ENCODE results near the gene RGPD3. TPM values are rescaled to one million over a fixed set of nuclear protein-coding genes. Genes with fewer than 3 reads are reported as not detected.
"Not testable (repeated sequence)": the region's sequence is repeated elsewhere in the genome, so short reads cannot be mapped to it uniquely, and the experiment has no call there.

RGPD3 gene
- total RNA-seq, 2 experiments from 2014 or later, result not detected

DNA sequence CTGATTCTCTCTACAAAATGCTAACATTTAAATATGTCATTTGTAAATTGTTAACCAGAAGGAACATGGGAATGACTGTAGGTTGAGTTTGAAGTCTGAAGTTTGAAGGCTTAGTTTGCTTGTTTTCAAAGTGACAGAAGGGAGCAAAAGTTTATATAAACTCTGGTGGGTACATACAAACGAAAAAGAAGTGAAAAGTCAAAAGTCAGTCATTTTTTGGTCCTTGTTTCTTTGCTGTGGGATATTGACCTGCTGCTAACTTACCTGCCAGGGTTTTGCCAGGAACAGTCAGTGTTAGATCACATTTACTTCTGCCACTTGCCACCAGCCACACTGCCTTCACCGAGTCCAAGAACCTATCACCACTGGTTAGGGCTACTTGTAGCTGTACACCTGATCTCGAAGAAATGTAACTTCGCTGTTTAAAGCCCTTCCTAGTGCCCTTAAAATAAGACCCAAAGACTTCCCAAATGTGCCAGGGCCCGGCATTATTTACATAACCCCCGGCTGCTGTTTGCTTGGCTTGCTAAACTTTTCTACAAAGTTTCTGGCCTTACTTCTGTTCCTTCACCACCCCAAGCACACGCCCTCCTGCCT lies 79.3 kb downstream of the RGPD3 start:
- H3K27ac Mint-ChIP-seq; H3K4me1 Mint-ChIP-seq; H3K9me3 Mint-ChIP-seq (ENCODE audit: low read depth); H3K36me3 Mint-ChIP-seq; H3K4me3 Mint-ChIP-seq; ATAC-seq; CTCF ChIA-PET; DNase-seq: not testable (repeated sequence)
- peaks cover 18% of the 10 kb centered on the region for H3K27me3 Mint-ChIP-seq

DNA sequence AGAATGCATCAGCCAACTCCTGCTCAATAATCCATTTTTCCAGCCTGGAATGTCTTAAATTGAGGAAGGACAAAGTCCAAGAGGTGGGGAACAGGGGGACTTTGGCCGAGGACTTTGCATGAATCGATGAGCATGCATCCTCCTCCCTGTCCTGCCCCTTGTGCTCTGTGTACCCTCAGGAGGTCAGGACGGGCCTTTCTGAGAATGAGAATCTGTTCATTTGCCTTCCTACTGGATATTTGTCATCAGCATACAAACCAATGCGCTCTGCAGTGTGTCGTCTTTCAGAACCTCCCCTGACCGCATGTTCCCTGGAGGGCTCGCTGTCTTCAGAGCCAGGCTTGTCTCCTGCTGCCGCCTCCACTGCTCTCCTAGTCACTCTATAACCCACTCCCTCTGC lies 83.7 kb downstream of the RGPD3 start:
- ATAC-seq; CTCF ChIA-PET; H3K4me1 Mint-ChIP-seq; DNase-seq; H3K36me3 Mint-ChIP-seq; H3K27ac Mint-ChIP-seq; H3K4me3 Mint-ChIP-seq; H3K9me3 Mint-ChIP-seq (ENCODE audit: low read depth): not testable (repeated sequence)
- H3K27me3 Mint-ChIP-seq, result peaks cover 24% of the 10 kb centered on the region

DNA sequence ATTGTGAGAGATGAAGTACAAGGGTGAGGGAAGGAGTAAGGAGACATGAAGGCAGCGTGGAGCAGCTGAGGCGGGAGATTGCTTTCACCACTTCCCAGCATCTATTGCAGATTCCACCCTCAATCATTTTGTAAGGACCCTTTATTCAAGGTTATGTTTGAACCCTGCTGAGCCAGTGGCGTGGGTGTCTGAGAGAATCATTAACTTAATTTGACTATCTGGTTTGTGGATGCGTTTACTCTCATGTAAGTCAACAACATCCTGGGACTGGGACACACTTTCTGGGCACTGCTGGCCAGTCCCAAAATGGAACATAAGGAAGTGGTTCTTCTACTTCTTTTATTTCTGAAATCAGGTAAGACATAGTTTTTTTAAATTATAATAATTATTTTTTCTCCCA lies 86.3 kb downstream of the RGPD3 start:
- H3K4me3 Mint-ChIP-seq; H3K9me3 Mint-ChIP-seq (ENCODE audit: low read depth); H3K36me3 Mint-ChIP-seq; H3K27ac Mint-ChIP-seq; H3K4me1 Mint-ChIP-seq; DNase-seq; CTCF ChIA-PET; ATAC-seq: not testable (repeated sequence)
- H3K27me3 Mint-ChIP-seq, result peaks cover 14% of the 10 kb centered on the region

DNA sequence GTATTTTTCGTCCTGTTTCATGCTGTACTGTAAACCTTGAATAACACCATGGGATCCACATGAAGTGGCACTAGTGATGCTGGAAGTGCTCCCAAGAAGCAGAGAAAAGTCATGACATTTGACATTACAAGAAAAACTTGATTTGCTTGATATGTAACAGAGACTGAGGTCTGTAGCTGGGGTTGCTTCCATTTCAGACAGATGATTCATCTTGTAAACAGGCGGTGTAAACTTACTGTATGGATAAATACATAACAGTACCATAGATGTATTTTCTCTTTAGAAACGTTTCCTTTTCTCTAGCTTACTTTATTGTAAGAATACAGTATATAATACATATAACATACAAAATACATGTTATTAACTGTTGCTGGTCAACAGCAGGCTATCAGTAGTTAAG lies 88.6 kb downstream of the RGPD3 start:
- H3K4me1 Mint-ChIP-seq; CTCF ChIA-PET; H3K36me3 Mint-ChIP-seq; ATAC-seq; H3K27ac Mint-ChIP-seq; H3K9me3 Mint-ChIP-seq (ENCODE audit: low read depth); H3K27me3 Mint-ChIP-seq; DNase-seq; H3K4me3 Mint-ChIP-seq: not testable (repeated sequence)

DNA sequence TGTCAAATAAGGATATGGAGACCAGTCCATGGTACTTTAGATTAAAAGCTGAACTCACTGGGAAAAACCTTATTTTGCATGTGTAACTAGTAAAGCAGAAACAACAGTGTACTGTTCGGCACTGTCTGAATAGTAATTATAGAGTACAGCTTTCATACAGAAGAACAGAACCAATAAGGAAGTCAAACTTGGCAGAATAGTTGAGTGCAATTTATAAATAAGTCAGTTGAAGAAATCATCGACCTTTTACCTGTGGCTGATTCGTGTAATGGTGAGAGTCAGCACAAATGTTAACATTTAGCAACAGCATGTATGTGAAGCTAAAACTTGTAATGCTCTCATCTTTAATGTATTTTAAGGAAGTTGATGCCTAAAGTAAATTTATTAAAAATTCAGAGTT lies 99.0 kb downstream of the RGPD3 start:
- H3K36me3 Mint-ChIP-seq, result not testable (repeated sequence)

DNA sequence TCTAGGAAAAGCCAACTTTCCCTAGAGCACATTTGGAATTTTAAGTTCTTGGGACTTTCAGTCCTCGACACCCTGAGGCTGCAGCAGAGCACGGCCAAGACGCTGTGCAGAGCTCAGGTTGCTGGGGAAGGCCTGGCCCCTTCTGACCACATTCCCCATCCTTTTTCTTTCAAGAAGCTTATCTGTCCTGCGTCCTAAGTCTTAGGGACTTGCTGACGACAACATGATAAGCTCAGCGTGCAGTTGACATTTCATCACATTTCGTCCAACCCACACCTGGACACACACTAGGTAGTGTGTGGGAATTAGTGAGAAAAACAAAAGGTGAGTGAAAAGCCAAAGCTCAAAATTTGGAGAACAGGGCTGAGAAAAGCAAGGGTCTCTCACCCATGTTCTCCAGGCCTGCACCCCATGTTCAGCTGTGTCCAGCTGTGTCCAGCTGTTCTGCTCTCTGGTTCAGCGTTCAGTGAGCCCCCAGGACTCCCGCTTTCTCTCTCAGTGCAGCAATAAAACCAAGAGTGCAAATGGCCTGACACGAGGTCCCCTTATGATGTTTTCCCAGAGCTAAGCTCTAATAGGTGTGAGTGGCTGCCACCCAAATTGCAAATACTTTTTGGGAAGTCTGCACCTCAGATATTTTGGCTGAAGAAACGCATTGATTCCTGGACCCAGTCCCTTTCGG lies 101.9 kb downstream of the RGPD3 start:
- DNase-seq (no peak), ATAC-seq (no peak)
- no peak overlapping the region for H3K27ac Mint-ChIP-seq
- CTCF ChIA-PET, result no interaction called here
- H3K36me3 Mint-ChIP-seq, result no peaks in the 10 kb centered on the region
- H3K4me3 Mint-ChIP-seq, result no peak overlapping the region
- peaks cover 4% of the 10 kb centered on the region for H3K4me1 Mint-ChIP-seq
- peaks cover 30% of the 10 kb centered on the region for H3K27me3 Mint-ChIP-seq
- no peaks in the 10 kb centered on the region for H3K9me3 Mint-ChIP-seq (ENCODE audit: low read depth)

More for the DNA sequence above, 99.0 kb downstream of the RGPD3 start:
- CTCF ChIA-PET; H3K27me3 Mint-ChIP-seq; H3K27ac Mint-ChIP-seq; H3K4me3 Mint-ChIP-seq; H3K4me1 Mint-ChIP-seq; ATAC-seq; DNase-seq; H3K9me3 Mint-ChIP-seq (ENCODE audit: low read depth): not testable (repeated sequence)

DNA sequence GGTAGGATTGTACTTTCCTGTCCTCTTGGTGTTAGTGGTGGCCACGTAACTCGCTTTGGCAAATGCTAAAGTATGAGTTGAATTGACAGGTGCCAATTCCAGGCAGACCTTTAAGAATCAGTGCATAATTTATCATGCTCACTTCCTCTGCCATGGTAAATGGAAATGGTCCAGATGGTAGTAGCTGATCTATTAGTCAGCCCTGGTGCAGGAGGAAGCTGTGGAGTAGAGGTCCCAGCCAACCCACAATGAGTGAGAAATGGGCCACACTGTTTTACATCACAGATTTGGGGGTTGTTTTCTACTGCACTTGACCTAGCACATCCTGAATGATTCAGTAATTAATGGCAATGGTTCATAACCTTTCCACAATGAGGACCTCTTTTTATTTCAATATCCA lies 104.4 kb downstream of the RGPD3 start:
- CTCF ChIA-PET, result no interaction called here
- H3K27me3 Mint-ChIP-seq, result peaks cover 47% of the 10 kb centered on the region

DNA sequence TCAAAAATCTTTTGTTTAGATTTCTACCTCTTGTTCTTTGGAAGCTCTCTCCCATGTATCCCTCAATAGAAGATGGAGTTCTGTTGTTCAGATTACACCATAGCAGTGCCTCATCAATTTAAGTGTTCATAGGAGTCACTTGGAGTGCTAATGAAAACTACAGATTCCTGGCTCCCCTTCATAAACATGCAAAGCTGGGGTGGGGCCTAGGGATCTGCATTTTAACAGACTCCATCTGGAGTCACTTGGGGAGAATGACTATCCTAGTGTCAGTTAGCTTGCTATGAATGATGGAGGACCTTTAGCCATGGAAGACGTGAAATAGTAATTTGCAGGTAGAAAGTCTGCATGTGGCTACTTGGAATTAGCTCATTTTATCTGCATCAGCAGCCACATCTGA lies 105.4 kb downstream of the RGPD3 start:
- peaks cover 52% of the 10 kb centered on the region for H3K27me3 Mint-ChIP-seq
- no peak overlapping the region for H3K4me3 Mint-ChIP-seq
- no peaks in the 10 kb centered on the region for H3K36me3 Mint-ChIP-seq
- no peak for DNase-seq
- no peak overlapping the region for H3K27ac Mint-ChIP-seq
- ATAC-seq, result no peak
- H3K4me1 Mint-ChIP-seq, result peaks cover 10% of the 10 kb centered on the region
- no peaks in the 10 kb centered on the region for H3K9me3 Mint-ChIP-seq (ENCODE audit: low read depth)
- CTCF ChIA-PET, result no interaction called here

More for the DNA sequence above, 104.4 kb downstream of the RGPD3 start:
- Mint-ChIP-seq H3K4me3 (no peak overlapping the region), H3K36me3 (no peaks in the 10 kb centered on the region), H3K4me1 (peaks cover 4% of the 10 kb centered on the region), H3K27ac (no peak overlapping the region), H3K9me3 (ENCODE audit: low read depth) (no peaks in the 10 kb centered on the region)
- DNase-seq (no peak), ATAC-seq (no peak)

DNA sequence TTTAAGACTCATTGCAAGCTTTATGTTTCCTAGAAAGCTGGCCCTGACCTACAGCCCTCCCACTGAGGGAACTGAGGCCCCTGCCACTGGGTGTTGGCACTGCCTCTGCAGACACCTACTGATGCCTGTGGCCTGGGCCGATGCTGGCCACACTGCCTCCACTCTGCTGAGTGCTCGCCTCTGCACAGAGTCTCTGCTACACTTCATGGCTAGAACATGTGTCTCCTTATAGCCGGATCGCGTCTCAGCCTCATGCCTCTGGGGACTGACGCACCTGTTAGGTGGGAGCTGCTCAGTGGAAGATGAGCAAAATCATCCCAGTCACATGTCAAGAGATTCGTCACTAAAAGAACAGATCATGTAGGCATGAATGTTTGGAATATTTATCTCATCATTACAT lies 108.7 kb downstream of the RGPD3 start:
- CTCF ChIA-PET, result no interaction called here
- H3K4me3 Mint-ChIP-seq, result no peak overlapping the region

DNA sequence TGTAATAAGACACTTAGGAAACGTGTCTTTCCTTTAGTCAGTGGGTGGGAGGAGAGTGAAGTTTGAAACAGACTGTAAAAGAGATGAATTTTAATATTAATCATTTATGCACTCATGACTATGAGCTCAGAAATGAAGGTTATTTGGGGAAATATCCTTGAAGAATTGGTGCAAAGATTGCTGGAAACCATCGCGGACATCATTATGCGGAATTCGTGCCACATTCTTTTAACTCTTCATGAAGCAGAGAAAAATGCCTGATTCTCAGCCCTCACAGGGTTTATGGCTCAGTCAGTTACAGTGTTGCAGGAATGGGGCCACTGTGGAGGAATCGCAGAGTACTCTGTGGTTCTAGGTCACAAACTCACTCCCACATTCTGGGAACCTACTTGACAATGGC lies 109.7 kb downstream of the RGPD3 start:
- CTCF ChIA-PET, result no interaction called here
- Mint-ChIP-seq H3K9me3 (ENCODE audit: low read depth) (no peaks in the 10 kb centered on the region), H3K4me3 (no peak overlapping the region), H3K27me3 (peaks cover 76% of the 10 kb centered on the region), H3K27ac (no peak overlapping the region), H3K4me1 (peaks cover 7% of the 10 kb centered on the region), H3K36me3 (no peaks in the 10 kb centered on the region)
- no peak for DNase-seq
- no peak for ATAC-seq

More for the DNA sequence above, 108.7 kb downstream of the RGPD3 start:
- Mint-ChIP-seq H3K9me3 (ENCODE audit: low read depth) (no peaks in the 10 kb centered on the region), H3K27ac (no peak overlapping the region), H3K27me3 (peaks cover 74% of the 10 kb centered on the region), H3K36me3 (no peaks in the 10 kb centered on the region), H3K4me1 (peaks cover 11% of the 10 kb centered on the region)
- ATAC-seq (no peak), DNase-seq (no peak)

DNA sequence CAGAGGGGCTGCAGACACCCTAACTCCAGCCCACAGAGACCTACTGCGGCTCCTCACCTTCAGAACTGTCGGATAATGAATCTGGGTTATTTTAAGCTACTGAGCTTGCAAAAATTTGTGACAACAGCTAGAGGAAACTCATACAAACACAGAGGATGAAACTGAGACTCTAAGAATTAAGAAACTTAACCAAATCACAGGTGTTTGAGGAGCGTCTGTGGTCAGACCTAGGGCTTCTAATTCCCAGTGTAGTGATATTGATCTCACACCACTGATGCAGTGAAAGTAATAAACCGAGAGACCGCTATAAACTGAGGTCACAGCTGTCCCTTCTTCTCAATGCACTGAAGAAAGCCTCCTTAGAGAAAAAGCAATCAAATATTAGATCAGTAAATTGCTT lies 110.1 kb downstream of the RGPD3 start:
- ATAC-seq (no peak), DNase-seq (no peak)
- Mint-ChIP-seq H3K4me3 (no peak overlapping the region), H3K4me1 (peaks cover 7% of the 10 kb centered on the region), H3K27ac (no peak overlapping the region), H3K27me3 (peaks cover 75% of the 10 kb centered on the region), H3K36me3 (no peaks in the 10 kb centered on the region), H3K9me3 (ENCODE audit: low read depth) (no peaks in the 10 kb centered on the region)
- CTCF ChIA-PET, result no interaction called here

DNA sequence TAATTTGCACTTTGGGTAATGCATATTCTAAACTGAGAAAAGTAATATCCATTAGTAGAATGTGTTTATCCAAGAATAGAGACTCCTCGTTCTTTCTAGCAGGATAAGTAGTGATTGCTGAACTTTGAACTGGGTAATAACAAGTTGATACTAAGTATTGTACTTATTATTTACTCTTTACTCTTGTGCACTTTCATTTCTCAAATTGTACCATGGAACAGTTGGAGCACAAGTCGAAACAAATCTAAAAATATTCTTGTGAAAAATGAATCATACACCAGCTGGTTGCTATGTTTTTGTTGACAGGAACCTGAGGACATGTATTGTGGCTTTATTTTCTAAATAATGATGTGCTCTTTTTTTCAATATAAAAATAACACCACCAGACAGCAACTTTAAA lies 111.9 kb downstream of the RGPD3 start:
- Mint-ChIP-seq H3K4me3 (no peak overlapping the region), H3K27me3 (peaks cover 65% of the 10 kb centered on the region), H3K27ac (no peak overlapping the region), H3K9me3 (ENCODE audit: low read depth) (no peaks in the 10 kb centered on the region), H3K36me3 (no peaks in the 10 kb centered on the region), H3K4me1 (peaks cover 7% of the 10 kb centered on the region)
- ATAC-seq (no peak), DNase-seq (no peak)
- CTCF ChIA-PET, result no interaction called here

DNA sequence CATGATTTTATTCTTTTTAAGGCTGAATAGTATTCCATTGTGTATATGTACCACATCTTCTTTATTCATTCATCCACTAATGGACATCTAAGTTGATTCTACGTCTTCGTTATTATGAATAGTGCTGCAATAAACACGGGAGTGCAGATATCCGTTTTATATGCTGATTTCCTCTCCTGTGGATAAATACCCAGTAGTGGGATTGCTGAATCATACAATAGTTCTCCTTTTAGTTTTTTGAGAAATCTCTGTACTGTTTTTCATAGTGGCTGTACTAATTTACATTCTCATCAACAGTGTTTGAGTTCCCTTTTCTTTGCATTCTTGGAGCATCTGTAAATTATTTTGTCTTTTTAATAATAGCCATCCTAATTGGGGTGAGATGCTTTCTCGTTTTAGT lies 114.5 kb downstream of the RGPD3 start:
- Mint-ChIP-seq H3K27ac (no peak overlapping the region), H3K27me3 (peaks cover 48% of the 10 kb centered on the region), H3K36me3 (no peaks in the 10 kb centered on the region), H3K4me3 (no peak overlapping the region), H3K4me1 (peaks cover 7% of the 10 kb centered on the region), H3K9me3 (ENCODE audit: low read depth) (no peaks in the 10 kb centered on the region)
- DNase-seq (no peak), ATAC-seq (no peak)
- CTCF ChIA-PET, result no interaction called here

DNA sequence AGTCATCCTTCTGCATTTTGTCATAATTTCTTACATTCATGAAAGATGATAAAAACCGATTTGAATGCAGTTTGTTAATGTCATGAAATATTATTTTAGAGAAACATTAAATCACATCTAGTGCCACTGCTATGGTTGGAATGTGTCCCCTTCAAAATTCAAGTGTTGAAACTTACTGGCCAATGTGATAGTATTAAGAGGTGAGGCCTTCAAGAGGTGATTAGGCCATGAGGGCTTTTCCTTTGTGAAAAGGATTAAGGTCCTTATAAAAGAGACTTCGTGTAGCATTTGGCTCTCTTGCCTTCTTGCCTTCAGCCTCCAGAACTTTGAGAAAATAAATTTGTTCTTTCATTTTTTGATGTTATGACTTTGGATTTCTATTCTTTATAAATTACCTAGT lies 117.2 kb downstream of the RGPD3 start:
- no peaks in the 10 kb centered on the region for H3K4me1 Mint-ChIP-seq
- no peaks in the 10 kb centered on the region for H3K36me3 Mint-ChIP-seq
- no peak for DNase-seq
- H3K9me3 Mint-ChIP-seq (ENCODE audit: low read depth), result no peaks in the 10 kb centered on the region
- H3K27ac Mint-ChIP-seq, result no peak overlapping the region
- no peak overlapping the region for H3K4me3 Mint-ChIP-seq
- CTCF ChIA-PET, result interaction anchor here (1.2 kb wide), 1 partner anchor 19 kb away, joined by 3 read pairs; no protein-coding TSS in a partner anchor
- peaks cover 38% of the 10 kb centered on the region for H3K27me3 Mint-ChIP-seq
- no peak for ATAC-seq

Measured in activated CD8-positive, alpha-beta memory T cell treated with anti-CD3 and anti-CD28 coated beads, Interleukin-2, amount 10 ng/mL, durations not matched to agents 7 days and 5 days (primary cell).